GM21447 (cell line): ENCODE measurements around the gene ABHD16B.
A peak's percentile ranks its signal among the peaks of the same experiment; 100 is the strongest.
"Not testable (repeated sequence)": the region's sequence is repeated elsewhere in the genome, so short reads cannot be mapped to it uniquely, and the experiment has no call there.

Experiments
- ATAC-seq: cut with Tn5 transposase; IDR thresholded peaks from one replicate; pipeline ENCODE4 v1.9.1; 2021; ENCODE audit not compliant: unreplicated experiment

ABHD16B gene

GRCh38 chr20:63854766-63855362, 6.4 kb upstream of the ABHD16B start:
- ATAC-seq: no peak

GRCh38 chr20:63855363-63856097, 5.8 kb upstream of the ABHD16B start:
- ATAC-seq: no peak

GRCh38 chr20:63856098-63856511, 5.2 kb upstream of the ABHD16B start:
- ATAC-seq: no peak

- no peak for ATAC-seq
Observed at GRCh38 chr20:63857764-63858392, 3.4 kb upstream of the ABHD16B start.

GRCh38 chr20:63858393-63859165, 2.7 kb upstream of the ABHD16B start:
- ATAC-seq: no peak

GRCh38 chr20:63859166-63859699, 2.1 kb upstream of the ABHD16B start:
- ATAC-seq: no peak

GRCh38 chr20:63860325-63861051, 810 bp upstream of the ABHD16B start:
- no peak for ATAC-seq

GRCh38 chr20:63861981-63862901, 943 bp downstream of the ABHD16B start:
- ATAC-seq: no peak

GRCh38 chr20:63863021-63863797, 1.9 kb downstream of the ABHD16B start:
- ATAC-seq: no peak

GRCh38 chr20:63863798-63864544, 2.7 kb downstream of the ABHD16B start:
- peak; percentile 71 for ATAC-seq

- no peak for ATAC-seq
Observed at GRCh38 chr20:63864545-63864977, 3.3 kb downstream of the ABHD16B start.

GRCh38 chr20:63864978-63865640, 3.8 kb downstream of the ABHD16B start, which contains the start of gene TPD52L2:
Gene TPD52L2, plus strand, starts transcription at chr20:63865270. Its CDS starts 96 bp downstream, at chr20:63865366.
- ATAC-seq: peak; percentile 61

- not testable (repeated sequence) for ATAC-seq
Observed at GRCh38 chr20:63867042-63867441, 5.7 kb downstream of the ABHD16B start.

- ATAC-seq: no peak
Observed at GRCh38 chr20:63868264-63868663, 7.0 kb downstream of the ABHD16B start.

- ATAC-seq: no peak
Observed at GRCh38 chr20:63873477-63873971, 12.2 kb downstream of the ABHD16B start.

GRCh38 chr20:63874241-63874640, 12.9 kb downstream of the ABHD16B start:
- not testable (repeated sequence) for ATAC-seq

- no peak for ATAC-seq
Observed at GRCh38 chr20:63876489-63877036, 15.3 kb downstream of the ABHD16B start.
